Keratinocyte (primary cell): ENCODE data around the gene KCNJ13.

Experiments
- EZH2 ChIP-seq: IDR thresholded peaks from one replicate; pipeline ENCODE4 v1.6.1; 2012; ENCODE audit warnings: inconsistent platforms, mild to moderate bottlenecking, low read length, moderate library complexity
- TF ChIP-seq, protein P1 (sequence below), 3 experiments: IDR thresholded peaks in 1 of 3; conservative IDR thresholded peaks in 1 of 3; optimal IDR thresholded peaks in 1 of 3; 2 replicates in 2 of 3; 3 replicates in 1 of 3; pipeline versions ENCODE3 to v1.5.1; 2011; ENCODE audit warnings: low read length in 3 of 3, mild to moderate bottlenecking in 3 of 3, moderate library complexity in 2 of 3, control low read depth in 1 of 3, inconsistent platforms in 1 of 3; ENCODE audit not compliant: insufficient read depth in 2 of 3; ENCODE audit errors: extremely low read depth in 1 of 3

DNA sequence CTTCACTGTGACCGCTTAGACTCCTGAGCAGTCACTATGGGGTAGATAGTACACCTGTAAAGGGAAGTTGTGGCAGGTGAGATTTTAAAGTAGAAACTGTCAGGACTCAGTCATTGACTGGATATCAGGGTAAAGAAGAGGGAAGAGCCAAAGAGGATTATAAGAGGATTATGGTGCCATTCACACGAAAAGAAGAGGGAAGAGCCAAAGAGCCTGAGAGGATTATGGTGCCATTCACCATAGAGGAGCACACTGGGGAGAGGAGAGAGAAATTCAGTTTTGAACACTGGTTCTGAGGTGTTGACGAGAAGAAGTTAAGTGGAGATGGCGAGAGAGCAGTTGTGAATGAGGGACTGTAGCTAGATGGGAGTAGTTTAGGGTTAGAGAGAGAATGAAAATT is 16.9 kb upstream of the KCNJ13 start:
- TF ChIP-seq, protein P1, sequence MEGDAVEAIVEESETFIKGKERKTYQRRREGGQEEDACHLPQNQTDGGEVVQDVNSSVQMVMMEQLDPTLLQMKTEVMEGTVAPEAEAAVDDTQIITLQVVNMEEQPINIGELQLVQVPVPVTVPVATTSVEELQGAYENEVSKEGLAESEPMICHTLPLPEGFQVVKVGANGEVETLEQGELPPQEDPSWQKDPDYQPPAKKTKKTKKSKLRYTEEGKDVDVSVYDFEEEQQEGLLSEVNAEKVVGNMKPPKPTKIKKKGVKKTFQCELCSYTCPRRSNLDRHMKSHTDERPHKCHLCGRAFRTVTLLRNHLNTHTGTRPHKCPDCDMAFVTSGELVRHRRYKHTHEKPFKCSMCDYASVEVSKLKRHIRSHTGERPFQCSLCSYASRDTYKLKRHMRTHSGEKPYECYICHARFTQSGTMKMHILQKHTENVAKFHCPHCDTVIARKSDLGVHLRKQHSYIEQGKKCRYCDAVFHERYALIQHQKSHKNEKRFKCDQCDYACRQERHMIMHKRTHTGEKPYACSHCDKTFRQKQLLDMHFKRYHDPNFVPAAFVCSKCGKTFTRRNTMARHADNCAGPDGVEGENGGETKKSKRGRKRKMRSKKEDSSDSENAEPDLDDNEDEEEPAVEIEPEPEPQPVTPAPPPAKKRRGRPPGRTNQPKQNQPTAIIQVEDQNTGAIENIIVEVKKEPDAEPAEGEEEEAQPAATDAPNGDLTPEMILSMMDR (optimal IDR thresholded peaks at IDR 0.05 in 1 of 3, IDR thresholded peaks at IDR 0.05 in 1 of 3, conservative IDR thresholded peaks at IDR 0.05 in 1 of 3; ENCODE audit: extremely low read depth in 1 of 3, insufficient read depth in 2 of 3, low read length in 3 of 3) = no peak
- TF ChIP-seq EZH2 = no peak
